ENCODE measurements around the gene CXCL10.

The CXCL10 gene

DNA sequence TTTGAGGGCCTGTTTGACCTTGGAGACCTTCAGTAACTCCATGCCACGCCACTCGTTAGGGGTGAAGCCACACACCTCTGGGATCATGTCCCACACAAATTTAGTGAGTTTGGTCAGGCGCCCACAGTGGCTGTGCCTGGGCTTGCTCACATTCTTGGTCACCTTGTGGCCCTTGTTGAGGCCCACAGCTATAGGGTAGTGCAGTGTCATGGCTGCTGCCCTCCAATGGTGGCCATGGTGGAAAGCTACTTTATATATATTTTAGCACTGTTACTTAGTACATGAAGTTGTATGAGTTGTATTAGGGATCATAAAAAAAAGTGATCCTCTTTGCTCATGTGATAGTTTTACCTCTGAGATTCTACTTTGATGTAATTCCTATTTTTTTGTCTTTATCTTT lies 13.6 kb upstream of the CXCL10 start:
- H3K4me3 ChIP-seq (ENCODE audit: low read length) = no peak overlapping the region
- TF ChIP-seq, protein P1, sequence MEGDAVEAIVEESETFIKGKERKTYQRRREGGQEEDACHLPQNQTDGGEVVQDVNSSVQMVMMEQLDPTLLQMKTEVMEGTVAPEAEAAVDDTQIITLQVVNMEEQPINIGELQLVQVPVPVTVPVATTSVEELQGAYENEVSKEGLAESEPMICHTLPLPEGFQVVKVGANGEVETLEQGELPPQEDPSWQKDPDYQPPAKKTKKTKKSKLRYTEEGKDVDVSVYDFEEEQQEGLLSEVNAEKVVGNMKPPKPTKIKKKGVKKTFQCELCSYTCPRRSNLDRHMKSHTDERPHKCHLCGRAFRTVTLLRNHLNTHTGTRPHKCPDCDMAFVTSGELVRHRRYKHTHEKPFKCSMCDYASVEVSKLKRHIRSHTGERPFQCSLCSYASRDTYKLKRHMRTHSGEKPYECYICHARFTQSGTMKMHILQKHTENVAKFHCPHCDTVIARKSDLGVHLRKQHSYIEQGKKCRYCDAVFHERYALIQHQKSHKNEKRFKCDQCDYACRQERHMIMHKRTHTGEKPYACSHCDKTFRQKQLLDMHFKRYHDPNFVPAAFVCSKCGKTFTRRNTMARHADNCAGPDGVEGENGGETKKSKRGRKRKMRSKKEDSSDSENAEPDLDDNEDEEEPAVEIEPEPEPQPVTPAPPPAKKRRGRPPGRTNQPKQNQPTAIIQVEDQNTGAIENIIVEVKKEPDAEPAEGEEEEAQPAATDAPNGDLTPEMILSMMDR (IDR thresholded peaks at IDR 0.05; ENCODE audit: insufficient read depth, low read depth, low read length, missing control alignments) = peak; percentile 56
- DNase-seq (ENCODE audit: low read depth) = peak; percentile 58

DNA sequence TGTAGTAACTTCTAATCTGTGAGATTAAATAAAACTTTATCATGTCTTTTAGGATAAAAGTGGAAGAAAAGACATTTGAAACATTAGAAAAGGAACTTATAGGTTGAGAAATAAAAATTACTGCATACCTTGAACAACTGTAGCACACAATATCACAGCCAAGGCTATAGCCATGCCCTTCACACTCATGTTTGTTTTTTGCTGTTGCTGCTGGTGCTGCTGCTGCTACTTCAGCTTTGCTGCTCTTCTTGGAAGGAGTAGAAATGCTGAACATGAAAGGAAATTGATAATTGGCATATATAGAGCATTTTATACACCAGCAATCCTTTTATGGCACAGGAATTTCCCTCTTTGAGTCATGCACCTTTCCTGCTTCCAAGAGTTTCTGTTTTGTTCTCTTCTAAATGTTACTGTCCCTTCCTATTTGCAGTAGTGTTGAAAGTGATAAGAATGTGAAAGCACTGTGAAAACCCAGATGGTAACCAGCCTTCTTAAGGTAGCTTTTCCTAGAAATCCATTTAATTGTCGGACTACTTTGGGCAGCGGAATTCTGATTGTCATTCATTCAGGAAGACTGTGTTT lies 12.6 kb upstream of the CXCL10 start, which contains the start of gene CXCL11:
TSS of gene CXCL11 (minus strand) at position 272 of the 582 bp plus-strand sequence. CDS start at position 189, 83 bp downstream.
- TF ChIP-seq, protein P1 (IDR thresholded peaks at IDR 0.05; ENCODE audit: insufficient read depth, low read depth, low read length, missing control alignments) = no peak
- H3K4me3 ChIP-seq (ENCODE audit: low read length) = no peak within 1 kb of the TSS
- peak; percentile 56 for DNase-seq (ENCODE audit: low read depth)

DNA sequence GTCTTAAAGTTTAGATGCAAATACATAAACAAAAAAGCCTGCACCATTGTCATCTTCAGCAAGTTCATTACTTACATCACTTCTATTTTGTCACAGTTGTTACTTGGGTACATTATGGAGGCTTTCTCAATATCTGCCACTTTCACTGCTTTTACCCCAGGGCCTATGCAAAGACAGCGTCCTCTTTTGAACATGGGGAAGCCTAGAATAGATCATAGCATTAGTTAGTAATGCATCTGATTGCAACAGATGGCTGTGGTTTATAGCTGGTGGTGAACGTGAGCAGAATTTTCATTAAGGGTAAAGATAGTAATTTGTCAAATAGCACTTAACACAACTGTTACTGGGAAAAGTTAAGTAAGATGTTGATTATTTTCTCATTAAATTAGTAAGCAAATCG lies 11.8 kb upstream of the CXCL10 start:
- H3K4me3 ChIP-seq (ENCODE audit: low read length) = no peak overlapping the region
- TF ChIP-seq, protein P1 (IDR thresholded peaks at IDR 0.05; ENCODE audit: insufficient read depth, low read depth, low read length, missing control alignments) = no peak
- DNase-seq (ENCODE audit: low read depth) = no peak

DNA sequence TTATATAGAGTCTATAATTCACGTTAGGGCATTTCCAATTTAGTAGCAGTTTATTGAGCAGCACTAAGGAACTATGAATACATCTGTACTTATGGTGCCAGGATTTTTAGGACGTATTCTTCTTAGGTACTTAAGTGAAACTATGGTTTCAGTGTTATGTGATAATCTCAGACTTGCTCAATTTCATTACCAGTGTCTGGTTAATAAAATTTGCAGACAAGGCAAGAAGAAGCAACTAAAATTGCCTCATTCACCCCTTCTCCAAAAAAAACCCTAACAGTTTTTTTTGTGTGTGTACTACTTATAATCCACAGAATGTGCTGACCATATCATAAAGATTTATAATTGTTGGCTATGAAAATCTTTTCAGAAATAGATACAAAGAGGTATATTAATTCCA lies 6.0 kb upstream of the CXCL10 start:
- no peak overlapping the region for H3K4me3 ChIP-seq (ENCODE audit: low read length)
- no peak for DNase-seq (ENCODE audit: low read depth)
- TF ChIP-seq, protein P1 (IDR thresholded peaks at IDR 0.05; ENCODE audit: insufficient read depth, low read depth, low read length, missing control alignments) = no peak

DNA sequence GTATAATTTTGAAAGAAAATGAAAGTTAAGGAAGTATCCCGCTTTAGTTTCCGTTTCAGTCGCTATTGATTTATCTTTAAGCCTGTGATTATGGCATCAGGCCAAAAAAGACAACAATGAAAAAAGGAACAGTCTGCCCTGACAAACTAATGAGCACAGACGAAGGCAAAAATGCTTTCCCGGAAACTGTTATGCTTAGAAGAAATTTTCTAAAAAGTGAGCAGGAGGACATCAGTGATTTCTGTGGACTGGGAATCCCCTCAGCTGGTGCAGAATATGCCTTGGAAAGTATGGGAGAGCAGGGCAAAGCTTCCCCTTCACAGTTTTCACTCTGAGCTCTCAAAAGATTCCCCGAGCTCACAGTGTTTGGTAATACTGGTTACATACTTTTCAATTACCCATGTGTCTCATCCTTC lies 5.1 kb upstream of the CXCL10 start:
- TF ChIP-seq, protein P1 (IDR thresholded peaks at IDR 0.05; ENCODE audit: insufficient read depth, low read depth, low read length, missing control alignments) = no peak
- DNase-seq (ENCODE audit: low read depth) = peak; percentile 19
- no peak overlapping the region for H3K4me3 ChIP-seq (ENCODE audit: low read length)

DNA sequence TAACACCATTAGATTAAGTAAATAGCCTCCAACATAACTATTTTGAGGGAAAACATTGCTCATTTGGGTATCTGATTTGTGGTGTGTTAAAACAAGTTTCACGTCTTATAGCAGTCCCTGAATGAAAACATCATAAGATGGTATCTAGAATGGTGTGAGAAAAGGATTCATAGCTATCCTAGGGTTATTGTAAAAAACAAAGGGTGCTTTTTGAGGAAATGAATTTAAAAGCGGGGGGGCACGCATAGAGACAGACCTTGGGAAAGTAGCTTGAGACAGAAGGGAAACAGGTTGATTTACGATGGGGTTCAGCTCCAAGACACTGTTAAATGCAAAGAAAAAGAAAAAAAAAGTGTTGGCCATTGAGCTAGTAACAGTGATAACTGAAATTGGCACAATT lies 768 bp upstream of the CXCL10 start:
- DNase-seq (ENCODE audit: low read depth) = no peak
- H3K4me3 ChIP-seq (ENCODE audit: low read length) = no peak overlapping the region

More for the DNA sequence above, 768 bp upstream of the CXCL10 start:
- TF ChIP-seq, protein P1 (IDR thresholded peaks at IDR 0.05; ENCODE audit: insufficient read depth, low read depth, low read length, missing control alignments) = no peak

Measured in epithelial cell of esophagus (primary cell).